KOPT-K1 (cell line): ENCODE results near the gene INPP5A.
"Not testable (repeated sequence)": the region's sequence is repeated elsewhere in the genome, so short reads cannot be mapped to it uniquely, and the experiment has no call there.

Experiments used
- H3K27ac ChIP-seq: fragments of 200-600 bp; sonication (generic); 2 replicates; pipeline ENCODE4 v1.5.1; 2016; ENCODE audit warnings: antibody characterized with exemption, mild to moderate bottlenecking, low read depth, low read length; ENCODE audit not compliant: poor library complexity, severe bottlenecking
- H3K36me3 ChIP-seq: fragments of 200-600 bp; sonication (generic); 2 replicates; pipeline ENCODE4 v1.5.1; 2017; ENCODE audit warnings: antibody characterized with exemption, mild to moderate bottlenecking, low read length, moderate library complexity; ENCODE audit not compliant: insufficient read depth
- H3K9me3 ChIP-seq: fragments of 200-600 bp; sonication (generic); 2 replicates; pipeline ENCODE4 v1.5.1; 2017; ENCODE audit warnings: antibody characterized with exemption, low read length, mild to moderate bottlenecking; ENCODE audit not compliant: insufficient read depth, poor library complexity, severe bottlenecking

Gene INPP5A

GRCh38 chr10:132696728-132697577, 159.4 kb downstream of the INPP5A start:
- Histone ChIP-seq H3K36me3 (no peaks in the 10 kb centered on the region; the same call in 1 of the 2 replicates), H3K27ac (no peak overlapping the region), H3K9me3 (peaks cover 7% of the 10 kb centered on the region)

- Histone ChIP-seq H3K36me3 (no peaks in the 10 kb centered on the region; the same call in 1 of the 2 replicates), H3K9me3 (peaks cover 7% of the 10 kb centered on the region), H3K27ac (no peak overlapping the region)
Observed at GRCh38 chr10:132697578-132698200, 160.1 kb downstream of the INPP5A start.

DNA sequence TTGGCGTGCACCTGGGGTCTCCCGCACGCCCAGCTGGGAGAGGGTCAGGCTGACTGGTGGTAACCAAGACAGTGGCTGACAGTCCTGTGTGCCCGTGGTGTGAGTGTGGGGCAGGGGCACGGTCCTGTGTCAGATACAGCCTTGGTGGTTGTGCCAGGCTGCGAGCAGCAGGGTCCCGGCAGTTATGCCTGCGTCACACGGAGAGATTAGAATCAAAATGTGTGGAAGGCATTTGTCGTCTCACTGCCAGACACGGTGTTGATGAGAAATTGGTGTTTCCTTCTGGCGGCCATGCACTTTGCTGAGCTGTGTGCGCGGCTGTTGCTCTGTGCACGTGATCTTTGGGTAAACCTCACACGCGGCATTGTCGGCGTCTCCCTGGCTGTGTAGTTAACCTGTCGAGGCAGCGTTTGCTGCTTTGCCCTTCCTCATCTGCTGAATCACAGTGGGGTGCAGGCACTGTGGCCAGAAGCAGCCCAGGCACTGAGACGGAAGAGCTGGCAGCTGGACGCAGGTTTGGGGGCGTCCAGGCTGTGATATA, 160.7 kb downstream of the INPP5A start:
- Histone ChIP-seq H3K27ac (no peak overlapping the region), H3K9me3 (peaks cover 7% of the 10 kb centered on the region), H3K36me3 (no peaks in the 10 kb centered on the region; the same call in 1 of the 2 replicates)

DNA sequence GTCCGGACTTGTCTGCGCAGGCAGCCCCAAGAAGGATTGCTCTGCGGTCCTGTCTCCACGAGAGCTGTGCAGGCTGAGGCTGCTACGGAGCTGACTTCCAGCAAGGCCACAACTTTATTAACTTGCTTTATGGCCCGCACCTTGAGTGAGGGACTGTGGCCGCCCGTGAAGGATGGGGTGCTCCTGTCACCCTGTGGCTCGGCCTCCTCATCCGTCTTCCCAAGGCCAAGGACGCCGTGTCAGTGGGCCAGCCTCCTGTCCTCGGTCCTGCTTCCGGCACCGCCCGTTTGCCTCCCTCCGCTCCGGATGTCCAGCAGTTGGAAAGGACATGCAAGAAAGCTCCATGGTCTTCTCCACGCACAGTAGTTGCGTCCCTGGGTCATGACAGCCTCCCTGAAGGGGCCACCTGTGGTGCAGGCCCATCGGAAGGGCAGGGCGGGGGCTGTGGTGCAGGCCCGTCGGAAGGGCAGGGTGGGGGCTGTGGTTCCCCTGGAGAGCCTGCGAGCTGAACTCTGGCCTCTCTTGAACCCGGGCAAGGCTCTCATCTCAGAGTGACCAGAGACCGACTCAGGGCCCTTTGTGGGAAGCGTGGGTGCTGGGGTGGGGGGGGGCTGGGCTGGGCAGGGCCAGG, 161.3 kb downstream of the INPP5A start:
- no peak overlapping the region for H3K27ac ChIP-seq
- H3K9me3 ChIP-seq: peaks cover 4% of the 10 kb centered on the region
- H3K36me3 ChIP-seq: peaks cover 6% of the 10 kb centered on the region; the same call in 1 of the 2 replicates

DNA sequence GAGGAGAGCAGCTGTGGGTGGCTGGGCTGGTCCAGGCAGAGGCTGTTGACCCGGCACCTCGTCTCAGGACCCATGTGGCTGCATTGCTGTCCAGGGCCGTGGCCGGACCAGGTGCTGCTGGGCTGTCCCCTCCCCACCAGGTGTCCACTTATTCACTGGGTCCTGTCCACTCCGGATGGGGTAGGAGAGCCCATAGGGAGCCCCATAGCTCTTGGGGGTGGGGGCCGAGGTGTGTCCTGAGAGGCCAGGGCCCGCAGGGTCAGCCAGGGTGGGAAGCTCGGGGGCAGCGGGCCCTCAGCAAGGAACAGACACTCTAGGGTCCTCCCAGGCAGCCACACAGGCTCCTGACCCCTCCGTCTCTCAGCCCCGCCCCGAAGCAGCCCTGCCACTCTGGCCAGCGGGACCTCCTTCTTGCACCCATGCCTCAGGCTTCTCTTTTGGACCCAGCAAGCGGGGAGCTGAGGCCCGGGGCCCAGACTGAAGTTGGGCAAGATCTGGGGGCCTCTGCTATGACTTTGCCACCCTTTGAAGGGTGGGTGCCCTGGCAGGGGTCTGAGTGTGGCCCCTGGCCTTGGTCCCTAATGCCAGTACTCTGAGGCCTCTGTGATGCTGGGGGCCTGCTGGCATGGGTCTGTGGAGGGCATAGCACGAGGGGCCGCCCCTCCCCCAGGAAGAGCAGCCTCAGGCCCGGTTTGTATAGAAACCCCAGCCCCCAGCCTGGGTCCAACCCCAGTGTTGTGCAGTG, 162.0 kb downstream of the INPP5A start:
- Histone ChIP-seq H3K9me3 (no peaks in the 10 kb centered on the region), H3K27ac (no peak overlapping the region), H3K36me3 (peaks cover 10% of the 10 kb centered on the region; the same call in 1 of the 2 replicates)

DNA sequence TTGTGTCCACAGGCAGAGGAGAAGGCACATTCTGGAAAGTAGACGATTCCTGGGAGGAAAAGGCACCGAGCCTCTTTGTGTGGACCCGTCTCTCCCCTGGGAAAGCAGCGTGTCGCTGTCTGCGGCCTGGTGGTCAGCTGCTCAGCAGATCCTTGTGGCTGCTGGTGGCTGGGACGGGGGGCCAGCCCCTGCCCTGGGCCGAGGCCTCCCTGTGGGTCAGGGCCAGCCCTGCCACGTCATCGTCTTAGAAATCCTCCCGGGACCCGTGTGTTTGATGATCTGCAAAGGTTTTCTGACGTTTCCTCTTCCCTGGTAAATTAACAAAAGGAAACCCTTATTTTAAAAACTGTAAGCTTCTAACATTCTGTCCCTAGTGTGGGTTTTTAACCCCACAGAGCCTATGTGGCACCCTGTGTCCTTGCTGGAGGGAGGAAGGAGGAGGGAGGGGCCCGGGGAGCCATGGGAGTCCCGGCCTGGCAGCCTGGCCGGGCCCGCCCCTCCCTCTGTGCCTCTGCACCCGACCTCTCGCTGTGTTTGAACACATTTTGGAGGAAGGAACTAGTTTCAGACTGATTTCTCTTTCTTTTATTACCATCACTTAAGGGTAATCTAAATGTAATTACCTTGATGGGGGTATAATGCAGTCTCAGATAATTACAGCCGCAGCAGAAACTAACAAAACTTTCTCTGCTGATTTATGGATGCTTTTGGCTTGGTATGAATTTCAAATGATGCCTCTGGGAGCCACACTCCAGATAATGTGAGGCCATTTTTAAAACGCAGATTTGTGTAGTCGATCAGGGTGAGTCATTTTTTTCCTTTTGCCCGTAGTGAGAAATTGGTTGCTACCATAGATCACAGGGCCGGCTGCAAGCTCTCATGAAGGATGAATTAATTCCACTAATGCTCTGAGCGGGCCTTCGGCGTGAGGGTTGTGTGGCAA, 162.8 kb downstream of the INPP5A start:
- peaks cover 5% of the 10 kb centered on the region for H3K9me3 ChIP-seq
- no peak overlapping the region for H3K27ac ChIP-seq
- H3K36me3 ChIP-seq: peaks cover 10% of the 10 kb centered on the region; the same call in 1 of the 2 replicates

- Histone ChIP-seq H3K9me3 (peaks cover 13% of the 10 kb centered on the region), H3K36me3 (peaks cover 12% of the 10 kb centered on the region; the same call in 1 of the 2 replicates), H3K27ac (no peak overlapping the region)
Observed at GRCh38 chr10:132701099-132701845, 163.7 kb downstream of the INPP5A start.

DNA sequence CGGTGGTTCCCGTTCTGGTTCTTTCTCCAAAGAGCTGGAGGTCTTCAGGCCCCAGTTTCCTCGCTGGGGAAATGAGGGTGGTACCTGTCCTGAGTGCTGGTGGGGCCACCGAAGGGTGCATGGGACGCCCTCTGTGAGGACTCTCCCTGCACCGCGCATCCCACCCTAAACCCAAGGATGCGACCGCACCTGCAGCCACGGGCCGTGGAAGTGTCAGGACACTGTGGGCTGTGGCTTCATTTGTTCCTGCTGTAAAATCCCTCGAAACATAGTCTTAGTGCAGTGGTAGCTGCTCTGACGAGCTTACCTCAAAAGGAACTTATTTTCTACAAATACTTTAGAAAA, 164.2 kb downstream of the INPP5A start:
- Histone ChIP-seq H3K36me3 (peaks cover 16% of the 10 kb centered on the region; the same call in 1 of the 2 replicates), H3K9me3 (peaks cover 17% of the 10 kb centered on the region), H3K27ac (no peak overlapping the region)

GRCh38 chr10:132702601-132703418, 165.2 kb downstream of the INPP5A start:
- H3K9me3 ChIP-seq: peaks cover 17% of the 10 kb centered on the region
- H3K27ac ChIP-seq: no peak overlapping the region
- H3K36me3 ChIP-seq: peaks cover 16% of the 10 kb centered on the region; the same call in 1 of the 2 replicates

DNA sequence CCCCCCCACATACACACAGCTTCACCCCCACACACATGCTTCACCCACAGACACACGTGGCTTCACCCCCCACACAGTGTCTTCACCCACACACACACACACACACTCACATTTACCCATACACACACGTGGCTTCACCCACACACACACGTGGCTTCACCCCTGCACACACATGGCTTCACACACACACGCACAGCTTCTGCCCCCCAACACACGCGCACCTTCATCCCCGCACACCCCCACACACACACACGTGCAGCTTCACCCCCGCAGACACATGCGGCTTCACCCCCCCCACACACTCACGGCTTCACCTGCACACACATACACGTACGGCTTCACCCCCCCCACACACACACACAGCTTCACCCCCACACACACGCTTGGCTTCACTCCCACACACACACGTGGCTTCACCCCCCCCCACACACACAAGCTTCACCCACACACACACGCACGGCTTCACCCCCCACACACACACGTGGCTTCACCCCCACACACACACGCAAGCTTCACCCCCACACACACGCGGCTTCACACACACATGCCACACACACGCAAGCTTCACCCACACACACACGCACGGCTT, 165.9 kb downstream of the INPP5A start:
- peaks cover 16% of the 10 kb centered on the region; the same call in 1 of the 2 replicates for H3K36me3 ChIP-seq
- peaks cover 17% of the 10 kb centered on the region for H3K9me3 ChIP-seq
- no peak overlapping the region for H3K27ac ChIP-seq

GRCh38 chr10:132704008-132704814, 166.6 kb downstream of the INPP5A start:
- Histone ChIP-seq H3K9me3 (peaks cover 17% of the 10 kb centered on the region), H3K36me3 (peaks cover 16% of the 10 kb centered on the region; the same call in 1 of the 2 replicates), H3K27ac (no peak overlapping the region)

GRCh38 chr10:132704815-132705064, 167.2 kb downstream of the INPP5A start:
- not testable (repeated sequence) for H3K27ac ChIP-seq
- Histone ChIP-seq H3K36me3 (peaks cover 16% of the 10 kb centered on the region; the same call in 1 of the 2 replicates), H3K9me3 (peaks cover 17% of the 10 kb centered on the region)
